Globus pallidus (tissue), 1 donor: ENCODE measurements around the gene CLEC18C.
"Not testable (repeated sequence)": the region's sequence is repeated elsewhere in the genome, so short reads cannot be mapped to it uniquely, and the experiment has no call there.

ENCODE experiments used
- DNase-seq: peaks from one replicate; pipeline ENCODE4 v3.0.0-alpha.2; 2015; ENCODE audit warnings: low spot score

CLEC18C gene

GRCh38 chr16:70159355-70160348 lies 13.9 kb upstream of the CLEC18C start:
- no peak for DNase-seq

- DNase-seq: no peak
These were observed 13.2 kb upstream of the CLEC18C start for GRCh38 chr16:70160388-70160787.

- no peak for DNase-seq
These were observed 12.8 kb upstream of the CLEC18C start for GRCh38 chr16:70160821-70161220.

GRCh38 chr16:70161350-70161749 lies 12.2 kb upstream of the CLEC18C start:
- no peak for DNase-seq

- no peak for DNase-seq
These were observed 11.5 kb upstream of the CLEC18C start for GRCh38 chr16:70162041-70162451.

- DNase-seq: no peak
These were observed 10.0 kb upstream of the CLEC18C start for GRCh38 chr16:70163596-70163995.

- not testable (repeated sequence) for DNase-seq
These were observed 6.9 kb upstream of the CLEC18C start for GRCh38 chr16:70166688-70167087.

GRCh38 chr16:70173916-70174315 lies 329 bp downstream of the CLEC18C start:
- DNase-seq: not testable (repeated sequence)

GRCh38 chr16:70174387-70174932 lies 873 bp downstream of the CLEC18C start:
- DNase-seq: not testable (repeated sequence)

- DNase-seq: not testable (repeated sequence)
These were observed 14.4 kb downstream of the CLEC18C start for GRCh38 chr16:70187858-70188607.

- DNase-seq: not testable (repeated sequence)
These were observed 15.0 kb downstream of the CLEC18C start for GRCh38 chr16:70188608-70188915.

GRCh38 chr16:70190574-70190973 lies 17.0 kb downstream of the CLEC18C start:
- not testable (repeated sequence) for DNase-seq

- DNase-seq: not testable (repeated sequence)
These were observed 23.2 kb downstream of the CLEC18C start for GRCh38 chr16:70196683-70197300.

GRCh38 chr16:70197611-70198010 lies 24.0 kb downstream of the CLEC18C start:
- not testable (repeated sequence) for DNase-seq

GRCh38 chr16:70198230-70198629 lies 24.6 kb downstream of the CLEC18C start:
- DNase-seq: not testable (repeated sequence)

- not testable (repeated sequence) for DNase-seq
These were observed 25.1 kb downstream of the CLEC18C start for GRCh38 chr16:70198666-70199065.

- DNase-seq: not testable (repeated sequence)
These were observed 25.6 kb downstream of the CLEC18C start for GRCh38 chr16:70199170-70199569.

GRCh38 chr16:70200063-70200462 lies 26.5 kb downstream of the CLEC18C start:
- DNase-seq: not testable (repeated sequence)

- not testable (repeated sequence) for DNase-seq
These were observed 29.9 kb downstream of the CLEC18C start for GRCh38 chr16:70203508-70203907.

- DNase-seq: not testable (repeated sequence)
These were observed 30.4 kb downstream of the CLEC18C start for GRCh38 chr16:70204010-70204409.

- DNase-seq: not testable (repeated sequence)
These were observed 31.2 kb downstream of the CLEC18C start for GRCh38 chr16:70204668-70205405.
